T-helper 1 cell (primary cell): ENCODE results near the gene NELFA.
"Not testable (repeated sequence)": the region's sequence is repeated elsewhere in the genome, so short reads cannot be mapped to it uniquely, and the experiment has no call there.

Experiments
- DNase-seq, 5 donors: peaks; one replicate each; pipeline ENCODE4 v3.0.0-alpha.2; 2012 to 2020

The NELFA gene

GRCh38 chr4:1993718-1994516 is 14.9 kb downstream of the NELFA start:
- not testable (repeated sequence) for DNase-seq

DNA sequence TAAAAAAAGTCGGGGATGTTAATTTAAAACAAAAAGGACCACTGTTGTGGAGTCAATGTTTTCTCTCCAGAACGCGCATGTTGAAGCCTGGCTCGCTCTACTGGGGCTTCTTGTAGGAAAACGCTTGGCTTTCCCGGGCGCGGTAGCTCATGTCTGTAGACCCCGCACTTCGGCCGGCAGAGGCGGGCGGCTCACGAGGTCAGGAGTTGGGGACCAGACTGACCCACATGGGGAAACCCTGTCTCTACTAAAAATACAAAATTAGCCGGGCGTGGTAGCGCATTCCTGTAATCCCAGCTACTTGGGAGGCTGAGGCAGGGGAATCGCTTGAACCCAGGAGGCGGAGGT is 15.6 kb downstream of the NELFA start:
- DNase-seq = no peak

DNA sequence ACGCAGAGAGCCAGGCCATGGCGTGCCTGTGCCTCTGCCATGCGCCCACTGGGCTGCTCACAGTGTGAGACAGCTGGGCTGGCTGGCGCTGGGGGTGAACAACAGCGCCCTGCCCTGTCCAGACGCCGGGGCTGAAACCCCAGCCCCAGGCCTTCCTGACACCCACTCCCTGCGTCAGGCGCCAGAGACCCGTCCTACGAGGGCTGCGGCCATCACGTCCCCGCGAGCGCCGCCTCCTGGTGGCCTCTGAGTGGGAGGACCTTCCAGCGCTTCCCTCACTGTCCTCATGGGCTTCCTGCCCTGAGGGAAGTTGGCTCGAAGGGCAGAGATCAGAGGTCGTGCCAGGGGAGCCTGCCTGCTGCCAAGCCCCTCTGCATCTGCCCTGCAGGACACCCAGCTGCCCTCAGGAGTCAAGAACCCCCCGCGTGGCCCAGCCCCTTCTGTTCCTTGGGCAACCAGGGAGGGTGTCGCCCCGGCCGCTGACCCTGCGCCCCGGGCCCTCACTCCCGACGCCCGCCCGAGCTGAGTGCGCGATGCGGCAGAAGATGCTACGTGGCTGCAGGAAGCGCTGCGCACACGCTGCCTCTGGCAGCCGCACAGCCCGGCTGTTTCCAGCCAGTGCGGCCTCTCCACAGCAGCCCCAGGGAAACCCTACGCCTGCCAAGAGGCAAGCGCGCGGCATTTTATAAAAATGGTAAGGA is 16.2 kb downstream of the NELFA start:
- no peak for DNase-seq

DNA sequence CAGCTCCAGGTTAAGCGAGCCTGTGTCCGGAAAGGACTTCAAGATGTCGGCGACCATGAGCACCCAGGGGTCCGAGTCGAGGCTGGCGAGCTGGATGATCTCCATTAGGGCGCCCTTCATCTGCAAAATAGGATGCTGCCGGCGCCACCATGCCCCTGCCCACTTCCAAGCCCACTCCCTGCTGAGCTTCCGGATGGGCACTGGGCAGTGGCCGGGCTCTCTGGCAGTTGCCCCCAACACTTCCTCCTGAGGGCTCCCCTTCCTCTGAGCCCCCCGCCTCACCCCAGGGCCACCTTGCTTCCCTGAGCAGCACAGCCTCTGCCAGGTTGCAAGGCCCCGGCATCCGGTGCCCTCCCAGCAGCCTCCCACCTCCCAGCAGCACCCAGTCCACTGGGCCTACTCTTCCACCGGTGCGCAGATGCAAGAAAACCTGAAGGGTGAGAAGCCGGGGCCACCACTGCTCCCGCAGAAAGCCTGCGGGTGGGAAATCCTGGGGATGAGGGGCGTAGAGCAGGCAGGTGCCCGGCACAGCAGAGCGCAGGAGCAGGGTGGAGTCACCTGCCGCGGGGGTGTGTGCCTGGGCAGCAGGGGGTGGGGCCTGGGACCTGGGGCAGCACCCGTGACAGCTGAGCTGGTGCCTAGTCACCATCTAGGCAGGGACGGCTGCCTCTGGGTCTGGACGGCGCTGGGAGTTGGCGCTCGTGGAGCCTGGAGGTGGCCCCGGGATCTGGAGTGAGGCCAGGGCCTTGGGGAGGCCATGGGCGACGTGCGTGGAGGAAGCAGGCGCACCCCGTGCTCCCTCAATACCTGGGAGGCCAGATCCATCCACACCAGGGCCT is 17.0 kb downstream of the NELFA start:
- DNase-seq = no peak

GRCh38 chr4:1991087-1991486 is 17.7 kb downstream of the NELFA start:
- no peak for DNase-seq

DNA sequence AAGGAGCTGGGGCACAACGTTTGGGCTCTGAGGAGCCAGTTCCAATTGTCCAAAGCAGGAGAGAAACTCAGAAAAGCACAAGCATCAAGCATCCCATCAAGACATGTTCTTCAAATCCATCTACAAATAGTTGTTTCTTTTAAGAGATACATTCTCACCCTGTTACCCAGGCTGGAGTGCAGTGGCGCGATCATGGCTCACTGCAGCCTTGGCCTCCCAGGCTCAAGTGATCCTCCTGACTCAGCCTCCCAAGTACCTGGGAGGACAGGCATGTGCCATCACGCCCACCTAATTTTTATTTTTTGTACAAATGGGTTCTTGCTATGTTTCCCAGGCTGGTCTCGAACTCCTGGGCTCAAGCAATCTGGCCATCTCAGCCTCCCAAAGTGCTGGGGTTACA is 18.1 kb downstream of the NELFA start:
- no peak for DNase-seq

GRCh38 chr4:1990348-1990645 is 18.5 kb downstream of the NELFA start:
- no peak for DNase-seq

DNA sequence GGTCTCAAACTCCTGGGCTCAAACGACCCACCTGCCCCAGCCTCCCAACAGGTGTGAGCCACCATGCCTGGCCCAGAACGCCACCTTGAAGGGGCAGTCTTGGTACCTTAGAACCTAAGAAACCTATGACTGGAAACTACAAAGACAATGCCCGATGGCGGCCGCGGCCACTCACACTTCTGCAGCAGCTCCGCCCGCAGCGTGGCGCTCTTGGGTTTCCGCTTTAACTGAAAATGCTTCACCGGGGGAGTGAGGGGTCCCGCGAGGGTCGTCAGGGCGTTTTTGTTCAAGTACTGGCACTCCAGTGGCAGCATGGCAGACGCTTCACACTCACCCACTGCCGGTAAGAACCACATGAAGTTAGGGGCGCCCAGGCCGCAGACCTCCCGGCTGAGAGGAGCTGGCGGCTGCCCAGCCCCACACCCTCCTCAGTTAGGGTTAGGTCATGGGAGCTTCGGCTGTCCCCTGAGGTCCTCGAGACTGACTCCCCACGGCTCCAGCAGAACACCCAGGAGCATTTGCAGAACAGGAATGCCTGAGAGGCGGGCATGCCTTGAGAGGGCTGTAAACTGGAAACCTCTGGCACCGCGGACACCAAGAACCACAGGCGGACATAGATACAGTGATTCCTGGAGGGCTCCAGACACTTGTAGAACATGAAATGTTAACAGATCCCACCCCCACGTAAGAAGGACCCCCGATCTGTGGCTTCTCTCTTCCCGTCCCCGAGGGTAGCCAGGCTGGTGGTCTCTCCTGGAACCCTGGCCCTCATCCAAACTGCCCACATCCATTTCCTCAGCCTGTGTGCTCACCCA is 19.0 kb downstream of the NELFA start:
- no peak for DNase-seq

GRCh38 chr4:1988327-1988724 is 20.4 kb downstream of the NELFA start:
- DNase-seq = no peak

DNA sequence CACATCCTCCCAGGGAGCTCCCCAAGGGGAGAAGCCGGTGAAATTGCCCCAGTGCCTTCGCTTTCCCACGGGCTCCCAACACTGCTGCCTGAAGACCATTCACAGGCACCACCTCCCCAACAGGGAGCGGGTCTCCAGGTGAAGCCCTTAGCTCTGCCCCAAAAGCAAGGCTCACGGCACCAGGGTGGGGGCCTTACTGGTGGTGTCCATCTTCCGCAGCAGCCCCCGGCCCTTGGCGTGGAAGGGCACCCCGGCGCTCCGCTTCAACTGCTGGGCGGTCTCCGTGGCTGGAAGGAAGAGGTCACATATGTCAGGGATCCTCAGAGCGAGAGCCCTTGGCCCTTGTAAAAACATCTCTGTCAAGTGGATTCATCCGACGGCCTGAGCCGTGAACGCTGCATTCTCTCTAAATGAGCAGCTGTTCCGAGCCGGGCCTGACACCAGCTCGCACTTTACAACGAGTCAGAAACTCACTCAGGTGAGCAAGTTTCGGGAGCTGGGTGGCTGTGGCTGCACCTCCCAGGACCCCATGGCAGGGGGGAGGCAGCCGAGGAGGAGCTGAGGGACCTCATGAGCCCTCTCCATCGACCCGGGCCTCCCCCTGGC is 20.9 kb downstream of the NELFA start:
- no peak for DNase-seq

DNA sequence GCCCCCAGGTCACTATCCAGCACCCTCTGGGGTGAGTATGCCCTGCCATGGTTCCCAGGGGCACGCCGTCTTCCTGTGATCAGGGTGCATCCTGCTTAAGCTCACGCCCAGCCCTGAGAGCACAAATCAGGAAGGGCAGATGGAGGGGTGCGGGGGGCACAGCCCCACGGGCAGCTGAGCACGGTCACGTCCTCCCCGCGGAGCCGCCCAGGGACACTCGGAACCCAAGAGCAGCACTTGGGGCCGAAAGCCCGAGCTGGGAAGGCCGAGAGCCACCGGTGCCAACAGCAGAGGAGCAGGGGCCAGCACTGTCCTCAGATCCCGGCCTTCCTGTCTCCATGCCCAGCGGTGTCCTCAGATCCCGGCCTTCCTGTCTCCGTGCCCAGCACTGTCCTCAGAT is 21.5 kb downstream of the NELFA start:
- no peak for DNase-seq

DNA sequence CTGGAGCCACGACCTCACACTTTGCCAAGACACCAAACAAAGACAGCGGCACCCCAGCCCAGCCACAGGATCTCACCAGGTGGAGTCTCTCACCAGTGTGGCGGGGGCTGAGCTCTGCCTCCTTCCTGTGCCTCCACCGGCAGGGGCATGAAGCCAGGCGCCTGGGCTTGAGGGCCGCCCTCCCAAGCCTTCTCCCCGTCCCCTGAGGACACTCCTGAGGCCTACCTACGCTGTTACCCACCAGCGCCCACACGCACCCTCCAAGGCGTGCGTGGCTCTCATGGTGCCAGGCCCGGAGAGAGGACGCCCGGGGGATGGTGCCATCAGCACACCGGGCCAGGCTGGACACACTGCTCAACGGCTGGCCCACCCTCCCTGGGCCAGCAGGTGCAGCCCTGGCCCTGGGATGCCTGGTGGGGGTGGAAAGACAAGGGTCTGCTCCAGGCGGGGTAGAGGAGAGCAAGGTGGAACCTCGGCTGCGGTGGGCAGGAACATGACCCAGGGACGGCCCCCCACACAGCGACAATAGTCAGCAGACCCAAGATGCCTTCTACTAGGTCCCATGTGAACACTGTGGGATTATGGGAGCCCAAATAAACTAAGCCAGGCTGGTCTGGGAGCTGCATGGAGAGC is 22.1 kb downstream of the NELFA start:
- DNase-seq = no peak

GRCh38 chr4:1985780-1986577 is 22.8 kb downstream of the NELFA start:
- no peak for DNase-seq

GRCh38 chr4:1985294-1985693 is 23.5 kb downstream of the NELFA start:
- no peak for DNase-seq

- DNase-seq = no peak
These were observed 24.2 kb downstream of the NELFA start for GRCh38 chr4:1984406-1985191.

- DNase-seq = no peak
These were observed 24.8 kb downstream of the NELFA start for GRCh38 chr4:1983846-1984405.

DNA sequence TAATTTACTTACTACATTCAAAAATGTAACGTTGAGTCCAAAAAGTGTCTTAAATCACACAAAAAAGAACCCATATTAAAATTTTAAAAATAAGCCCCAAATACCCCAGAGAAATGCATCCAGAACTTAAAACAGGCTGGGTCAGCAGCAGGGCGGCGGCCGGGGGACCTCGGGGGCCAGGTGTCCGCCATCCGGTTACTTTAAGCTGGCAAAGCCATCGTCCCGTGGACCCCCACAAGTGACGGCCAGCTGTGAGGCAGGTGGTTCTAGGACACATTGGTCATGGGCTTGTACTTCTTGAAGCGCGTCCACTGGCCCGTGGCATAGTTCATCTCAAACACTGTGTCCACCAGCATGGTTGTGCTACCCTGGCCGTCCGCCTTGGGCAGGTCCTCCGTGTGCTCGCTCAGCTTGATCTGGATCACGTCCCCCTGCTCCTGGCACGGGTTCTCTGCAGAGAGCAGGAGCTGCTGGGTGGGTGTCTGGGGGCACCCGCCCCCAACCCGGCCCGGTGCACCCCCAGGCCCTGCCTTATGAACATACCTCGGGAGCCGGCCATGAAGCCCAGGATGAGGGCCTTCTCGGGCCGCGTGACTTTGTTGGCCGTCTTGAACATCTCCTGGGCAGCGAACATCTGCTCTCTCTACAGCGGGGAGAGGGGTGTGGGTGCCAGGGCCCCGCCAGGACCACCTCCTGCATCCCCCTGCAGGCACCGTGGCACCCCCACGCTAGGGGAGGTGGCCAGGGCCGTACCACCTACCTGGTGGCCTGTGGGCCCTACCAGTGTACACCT is 25.5 kb downstream of the NELFA start:
- no peak for DNase-seq

DNA sequence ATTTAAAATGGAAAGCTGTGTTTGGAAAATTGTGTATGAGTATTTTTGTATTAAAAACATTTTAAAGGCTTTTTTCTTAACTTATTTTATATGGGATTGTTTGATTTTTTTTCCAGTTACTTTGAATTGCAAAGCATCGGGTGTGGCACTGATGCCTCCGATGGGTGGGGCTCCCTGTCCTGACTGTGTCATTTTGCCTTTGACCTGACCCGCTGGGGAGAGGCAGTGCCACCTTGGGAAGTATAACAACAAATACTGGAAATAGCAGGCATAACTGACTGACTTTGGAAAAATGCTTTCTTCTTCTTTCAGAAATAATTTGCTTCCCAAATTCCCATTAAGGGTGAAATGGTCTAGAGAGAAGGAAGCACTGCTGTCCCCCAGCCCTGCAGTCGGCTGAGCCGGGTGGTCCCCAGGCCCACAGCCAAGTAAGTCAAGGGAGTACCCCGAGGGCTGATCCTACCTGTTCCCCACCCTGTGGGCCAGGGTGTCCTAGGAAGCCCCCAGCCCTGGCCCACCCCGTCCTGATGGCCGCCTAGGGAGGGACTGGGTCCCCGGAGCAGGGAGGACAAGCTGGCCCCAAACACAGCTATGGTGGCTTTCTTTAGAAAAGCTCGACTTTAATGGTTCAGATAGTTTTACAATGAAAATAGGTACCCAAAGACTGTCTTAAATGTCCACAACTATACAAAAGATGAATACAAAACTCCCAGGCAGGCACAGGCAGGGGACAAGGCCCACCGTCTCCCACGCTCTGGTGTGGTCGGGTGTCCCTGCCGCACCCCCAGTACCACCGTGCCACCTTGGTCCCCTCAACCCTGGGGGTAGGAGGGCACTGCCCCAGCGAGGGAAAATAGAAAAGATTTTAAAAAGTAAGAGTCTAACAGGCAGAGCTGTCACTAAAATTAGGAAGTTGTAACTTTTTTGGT is 26.4 kb downstream of the NELFA start:
- no peak for DNase-seq
